Aorta (tissue), 5 donors: ENCODE measurements around the gene LSP1. TPM values are rescaled to one million over a fixed set of nuclear protein-coding genes. Genes with fewer than 3 reads are reported as not detected.
"Not testable (repeated sequence)": the region's sequence is repeated elsewhere in the genome, so short reads cannot be mapped to it uniquely, and the experiment has no call there.

Experiments
- ATAC-seq: fragments of 200-7000 bp; cut with Tn5 transposase; one replicate; pipeline ENCODE4 v1.9.1; 2022; ENCODE audit warnings: moderate library complexity; ENCODE audit not compliant: low FRiP score
- DNase-seq, 2 donors: peaks; one replicate each; pipeline ENCODE4 v3.0.0-alpha.2; 2020
- H3K27ac ChIP-seq, 2 donors: one replicate each; pipeline ENCODE4 v1.5.1; 2013; ENCODE audit warnings: low read length in 2 of 2, mild to moderate bottlenecking in 2 of 2, moderate library complexity in 2 of 2, control low read depth in 1 of 2, inconsistent platforms in 1 of 2, low read depth in 1 of 2
- H3K27me3 ChIP-seq, 2 donors: one replicate each; pipeline ENCODE4 v1.6.1; 2013; ENCODE audit warnings: control low read depth in 1 of 2, low read length in 1 of 2, mild to moderate bottlenecking in 1 of 2, moderate library complexity in 1 of 2; ENCODE audit not compliant: insufficient read depth in 2 of 2, control insufficient read depth in 1 of 2
- H3K36me3 ChIP-seq, 2 donors: one replicate each; pipeline ENCODE4 v1.6.1; 2013; ENCODE audit warnings: control low read depth in 1 of 2, low read length in 1 of 2, mild to moderate bottlenecking in 1 of 2; ENCODE audit not compliant: insufficient read depth in 2 of 2, control insufficient read depth in 1 of 2
- H3K4me1 ChIP-seq, 2 donors: one replicate each; pipeline ENCODE4 v1.6.1; 2013; ENCODE audit warnings: low read length in 2 of 2, control low read depth in 1 of 2, mild to moderate bottlenecking in 1 of 2, moderate library complexity in 1 of 2; ENCODE audit not compliant: insufficient read depth in 2 of 2, control insufficient read depth in 1 of 2
- H3K4me3 ChIP-seq, 2 donors: one replicate each; pipeline ENCODE4 v1.5.1; 2013; ENCODE audit warnings: low read length in 2 of 2, control low read depth in 1 of 2, mild to moderate bottlenecking in 1 of 2
- H3K9me3 ChIP-seq: one replicate; pipeline ENCODE4 v1.6.1; 2013; ENCODE audit warnings: mild to moderate bottlenecking, low read length; ENCODE audit not compliant: control insufficient read depth
- WGBS, 2 donors: extraction: QIAGEN DNeasy Blood & Tissue Kit; methylation state at CpG; one replicate each; pipeline ENCODE4 v1.1.7; 2013; 5-methylcytosine and 5-hydroxymethylcytosine counted together
- intact Hi-C, 2 donors: fragments of 100-400 bp; cut with DNase I; formaldehyde crosslinking; loops; one replicate each; pipeline versions ENCODE4 v1.14.2 to v1.15.0; 2022
- polyA plus RNA-seq, 2 donors: library from polyadenylated mRNA; stranded (reverse); fragments of 200-250 nt; gene quantifications; one replicate each; pipeline ENCODE4 v1.2.3, GENCODE V29; 2013
- total RNA-seq, 2 donors: library from RNA; stranded (reverse); fragmentation: NEBNext Ultra II Directional; extraction: Animal tissue kit (Norgen Biotek cat#: 25700); gene quantifications; one replicate each; pipeline ENCODE4 v1.2.1, GENCODE V29; 2021
- donor health status: healthy with polysubstance abuse.
- donor health status: Bipolar disorder and iron deficiency.
- donor health status: DM: no; HTN: no; CAD: no.
- donor health status: DM: no; HTN: no; CAD: no.
- donor health status: DM: yes; HTN: yes; CAD: no.

Gene LSP1
- total and polyA plus RNA-seq, 4 donors, result 12.0 to 128 (median 42.8) TPM

- peak; percentile 51 to 83 for DNase-seq
Measured at GRCh38 chr11:1869427-1870325, 16.8 kb downstream of the LSP1 start.

GRCh38 chr11:1870326-1870696 lies 17.4 kb downstream of the LSP1 start:
- H3K4me1 ChIP-seq, result no peaks in the 10 kb centered on the region
- ATAC-seq, result no peak

More at GRCh38 chr11:1869427-1870325, 16.8 kb downstream of the LSP1 start:
- intact Hi-C loops, result no loop called here
- WGBS, 2 donors, result 74 to 85% methylated on average over 34 of the region's 34 CpGs
- Histone ChIP-seq H3K27ac (no peak overlapping the region), H3K9me3 (no peaks in the 10 kb centered on the region), H3K4me3 (no peak overlapping the region), H3K4me1 (peaks cover 0 to 2% of the 10 kb centered on the region in 2 donors), H3K27me3 (no peaks in the 10 kb centered on the region), H3K36me3 (no peaks in the 10 kb centered on the region)
- ATAC-seq, result peak; percentile 51

GRCh38 chr11:1870721-1871466 lies 18.0 kb downstream of the LSP1 start:
- ATAC-seq (peak; percentile 16), DNase-seq (peak; percentile 74 to 83)
- H3K36me3 ChIP-seq, result no peaks in the 10 kb centered on the region
- intact Hi-C loops, result no loop called here
- H3K9me3 ChIP-seq, result no peaks in the 10 kb centered on the region
- no peaks in the 10 kb centered on the region for H3K27me3 ChIP-seq
- 33 to 36% methylated on average over 43 to 50 of the region's 50 CpGs for WGBS, 2 donors
- H3K27ac ChIP-seq, result no peak overlapping the region
- H3K4me1 ChIP-seq, result no peaks in the 10 kb centered on the region
- H3K4me3 ChIP-seq, result no peak overlapping the region

More at GRCh38 chr11:1870326-1870696, 17.4 kb downstream of the LSP1 start:
- WGBS, 2 donors, result 46 to 48% methylated on average over 10 to 12 of the region's 12 CpGs
- Histone ChIP-seq H3K36me3 (no peaks in the 10 kb centered on the region), H3K27me3 (no peaks in the 10 kb centered on the region), H3K27ac (no peak overlapping the region), H3K9me3 (no peaks in the 10 kb centered on the region), H3K4me3 (no peak overlapping the region)
- intact Hi-C loops, result no loop called here
- DNase-seq, result peak; percentile 49 to 68

- ATAC-seq (no peak), DNase-seq (peak; percentile 38 to 71)
- no peaks in the 10 kb centered on the region for H3K9me3 ChIP-seq
- no peaks in the 10 kb centered on the region for H3K36me3 ChIP-seq
- no peak overlapping the region for H3K4me3 ChIP-seq
- 89 to 91% methylated on average over 15 of the region's 15 CpGs for WGBS, 2 donors
- H3K4me1 ChIP-seq, result no peaks in the 10 kb centered on the region
- intact Hi-C loops, result no loop called here
- H3K27ac ChIP-seq, result no peak overlapping the region
- no peaks in the 10 kb centered on the region for H3K27me3 ChIP-seq
Measured at GRCh38 chr11:1871531-1871930, 18.6 kb downstream of the LSP1 start.

- H3K4me3 ChIP-seq, result no peak overlapping the region
- H3K9me3 ChIP-seq, result no peaks in the 10 kb centered on the region
- no peaks in the 10 kb centered on the region for H3K27me3 ChIP-seq
- 84% methylated on average over 24 to 25 of the region's 25 CpGs for WGBS, 2 donors
- H3K36me3 ChIP-seq, result no peaks in the 10 kb centered on the region
- DNase-seq, result peak in 1 of 2 donors; percentile 47
- no peak overlapping the region for H3K27ac ChIP-seq
- intact Hi-C loops, result no loop called here
- ATAC-seq, result no peak
- H3K4me1 ChIP-seq, result no peaks in the 10 kb centered on the region
Measured at GRCh38 chr11:1872267-1872985, 19.5 kb downstream of the LSP1 start.

GRCh38 chr11:1873048-1873812 lies 20.3 kb downstream of the LSP1 start:
- WGBS, 2 donors, result 14 to 20% methylated on average over 3 to 11 of the region's 11 CpGs
- peak; percentile 52 to 74 for DNase-seq
- H3K27ac ChIP-seq, result peak overlapping the region in 1 of 2 donors; percentile 10

GRCh38 chr11:1873813-1874150 lies 20.9 kb downstream of the LSP1 start:
- H3K27ac ChIP-seq, result peak overlapping the region in 1 of 2 donors; percentile 10
- WGBS, 2 donors, result 88 to 90% methylated on average over 12 to 17 of the region's 17 CpGs
- H3K27me3 ChIP-seq, H3K4me1 ChIP-seq, H3K4me3 ChIP-seq, intact Hi-C loops, H3K9me3 ChIP-seq, H3K36me3 ChIP-seq, ATAC-seq: not testable (repeated sequence)
- DNase-seq, result peak; percentile 24 to 29

More at GRCh38 chr11:1873048-1873812, 20.3 kb downstream of the LSP1 start:
- Histone ChIP-seq H3K4me1 (no peaks in the 10 kb centered on the region), H3K4me3 (no peak overlapping the region), H3K36me3 (no peaks in the 10 kb centered on the region), H3K9me3 (no peaks in the 10 kb centered on the region), H3K27me3 (no peaks in the 10 kb centered on the region)
- no peak for ATAC-seq
- intact Hi-C loops, result no loop called here
